ENCODE measurements around the gene DYSF.

Gene DYSF

GRCh38 chr2:71500426-71501079, 47.2 kb downstream of the DYSF start:
- no peak for DNase-seq (ENCODE audit: low read depth in 1 of 2, low spot score in 1 of 2)

DNA sequence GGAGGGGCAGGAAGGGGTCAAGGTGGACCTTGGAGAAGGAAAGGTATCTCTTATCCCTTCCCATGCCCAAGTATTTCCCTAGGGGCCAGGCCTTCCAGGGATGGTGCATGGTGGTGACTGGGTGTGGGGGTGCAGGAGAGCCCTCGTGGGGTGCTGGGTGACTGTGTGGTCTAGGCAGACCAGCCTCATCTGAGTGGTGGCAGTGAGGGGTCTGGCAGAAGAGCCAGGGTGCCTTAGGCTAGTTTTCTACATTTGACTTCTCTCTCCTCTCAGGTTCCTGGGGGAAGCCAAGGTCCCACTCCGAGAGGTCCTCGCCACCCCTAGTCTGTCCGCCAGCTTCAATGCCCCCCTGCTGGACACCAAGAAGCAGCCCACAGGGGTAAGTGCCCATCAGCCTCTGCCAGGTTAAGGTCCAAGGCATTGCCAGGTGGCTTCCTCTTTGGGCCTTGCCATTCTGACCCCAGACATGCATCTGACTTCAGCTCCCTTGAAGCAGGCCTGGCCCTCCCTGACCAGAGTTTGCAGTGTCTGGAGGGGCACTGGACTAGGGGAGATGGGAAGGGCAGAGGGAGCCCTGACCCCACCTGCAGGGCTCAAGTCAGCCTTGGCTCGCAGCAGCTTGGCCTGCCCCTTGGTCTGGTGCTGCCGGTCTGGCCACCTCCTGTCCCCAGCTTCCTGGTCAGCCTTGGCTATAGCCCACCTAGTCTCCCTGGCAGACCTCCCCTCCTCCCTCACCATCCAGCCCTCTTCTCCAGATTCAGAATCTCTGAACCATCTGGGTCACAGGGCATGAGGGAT, 49.8 kb downstream of the DYSF start:
- no peak for DNase-seq (ENCODE audit: low read depth in 1 of 2, low spot score in 1 of 2)

DNA sequence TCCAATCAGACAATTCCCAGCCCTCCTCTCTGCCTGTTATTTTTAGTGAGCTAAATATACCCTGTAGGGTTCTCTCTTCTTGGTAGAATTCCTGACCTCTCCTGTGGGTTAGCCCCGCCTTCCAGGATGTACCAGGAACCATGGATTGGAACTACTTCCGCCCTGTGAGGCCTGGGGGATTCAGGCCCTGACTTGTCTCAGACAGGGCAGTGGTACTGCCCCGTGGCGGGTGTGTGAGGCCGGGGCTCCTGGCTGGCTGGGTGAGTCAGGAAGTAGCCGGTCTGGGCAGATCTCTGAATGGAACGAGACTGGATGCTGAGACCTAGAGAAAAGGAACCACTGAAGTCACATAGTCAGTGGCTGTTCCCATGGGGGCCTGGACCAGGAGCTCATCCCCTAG, 50.5 kb downstream of the DYSF start:
- DNase-seq (ENCODE audit: low read depth in 1 of 2, low spot score in 1 of 2): no peak

DNA sequence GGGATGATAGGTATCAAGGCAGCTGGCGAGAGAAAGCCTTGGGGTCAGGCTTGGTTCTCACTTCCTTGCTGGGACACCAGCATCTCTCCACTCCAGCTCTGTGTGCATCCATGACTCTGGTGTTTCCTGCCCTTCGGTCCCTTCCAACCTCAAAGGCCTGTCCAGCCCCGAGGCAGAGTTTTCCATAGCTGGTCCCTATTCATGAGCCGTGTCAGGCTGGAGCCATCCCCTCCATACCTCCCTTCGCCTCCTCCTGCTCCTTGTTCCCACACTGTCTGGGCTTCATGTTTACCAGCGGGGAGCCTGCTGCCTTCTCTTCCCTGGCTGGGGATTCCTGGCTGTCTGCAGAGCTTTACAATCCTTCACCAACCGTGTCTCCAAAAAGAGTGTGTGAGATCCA, 51.2 kb downstream of the DYSF start:
- no peak for DNase-seq (ENCODE audit: low read depth in 1 of 2, low spot score in 1 of 2)

GRCh38 chr2:71505086-71505769, 51.9 kb downstream of the DYSF start:
- no peak for DNase-seq (ENCODE audit: low read depth in 1 of 2, low spot score in 1 of 2)

GRCh38 chr2:71505770-71506140, 52.4 kb downstream of the DYSF start:
- DNase-seq (ENCODE audit: low read depth in 1 of 2, low spot score in 1 of 2): no peak

GRCh38 chr2:71506222-71507153, 53.1 kb downstream of the DYSF start:
- DNase-seq (ENCODE audit: low read depth in 1 of 2, low spot score in 1 of 2): no peak

- no peak for DNase-seq (ENCODE audit: low read depth in 1 of 2, low spot score in 1 of 2)
These were observed 54.1 kb downstream of the DYSF start for GRCh38 chr2:71507476-71507875.

- peak; percentile 36 to 67 for DNase-seq (ENCODE audit: low read depth in 1 of 2, low spot score in 1 of 2)
These were observed 56.9 kb downstream of the DYSF start for GRCh38 chr2:71510196-71510807.

GRCh38 chr2:71510938-71511337, 57.6 kb downstream of the DYSF start:
- DNase-seq (ENCODE audit: low read depth in 1 of 2, low spot score in 1 of 2): no peak

DNA sequence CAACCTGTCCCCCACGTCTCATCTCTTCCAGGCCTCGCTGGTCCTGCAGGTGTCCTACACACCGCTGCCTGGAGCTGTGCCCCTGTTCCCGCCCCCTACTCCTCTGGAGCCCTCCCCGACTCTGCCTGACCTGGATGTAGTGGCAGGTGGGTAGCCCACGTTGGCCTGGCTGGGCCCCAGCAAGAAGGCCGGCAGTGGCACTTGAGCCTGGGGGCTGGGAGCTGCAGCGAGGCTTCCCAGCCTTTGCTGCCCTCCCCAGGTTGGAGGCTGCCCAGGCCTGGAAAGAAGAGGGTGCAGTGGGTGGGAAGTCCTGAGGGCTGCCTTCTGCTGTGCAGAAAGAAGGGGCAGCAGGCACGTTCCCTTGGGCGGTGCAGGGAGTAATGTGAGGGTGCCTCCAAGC, 58.4 kb downstream of the DYSF start:
- no peak for DNase-seq (ENCODE audit: low read depth in 1 of 2, low spot score in 1 of 2)

DNA sequence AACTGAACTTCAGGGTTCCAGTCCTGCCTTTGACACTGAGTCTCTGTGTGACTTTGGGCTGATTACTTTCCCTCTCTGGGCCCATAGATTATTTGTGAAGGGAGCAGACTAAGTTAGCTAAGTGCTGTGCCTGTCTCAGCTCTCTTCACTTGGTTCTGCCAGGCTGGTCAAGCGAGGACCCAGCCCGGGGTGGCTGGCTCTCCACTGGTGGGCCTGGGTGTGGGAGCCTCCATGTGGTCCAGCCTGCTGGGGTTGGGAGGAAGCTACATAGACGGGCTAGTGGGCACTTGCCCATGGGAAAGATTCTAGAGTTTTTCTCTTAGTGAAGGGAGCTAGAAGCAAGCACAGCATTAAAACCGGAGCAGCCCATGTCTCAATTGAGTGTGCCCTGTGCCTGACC, 59.0 kb downstream of the DYSF start:
- DNase-seq (ENCODE audit: low read depth in 1 of 2, low spot score in 1 of 2): no peak

DNA sequence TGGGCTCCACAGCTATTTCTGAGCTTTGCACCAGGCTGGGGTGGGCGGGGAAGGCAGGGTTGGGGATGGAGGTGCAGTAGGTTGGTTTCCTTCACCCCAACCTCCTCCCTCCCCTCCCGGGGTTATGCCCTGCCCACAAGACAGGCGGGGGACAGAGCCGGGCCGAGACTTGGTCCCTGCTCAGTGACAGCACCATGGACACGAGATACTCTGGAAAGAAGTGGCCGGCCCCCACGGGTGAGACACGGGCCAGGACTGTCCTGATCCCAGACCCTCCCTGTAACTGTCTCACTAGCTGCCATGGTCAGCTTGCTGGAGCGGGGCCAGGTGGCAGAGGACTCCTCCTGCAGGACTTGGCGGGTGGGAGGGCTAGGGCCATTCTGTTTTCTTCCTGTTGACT, 59.7 kb downstream of the DYSF start:
- no peak for DNase-seq (ENCODE audit: low read depth in 1 of 2, low spot score in 1 of 2)

DNA sequence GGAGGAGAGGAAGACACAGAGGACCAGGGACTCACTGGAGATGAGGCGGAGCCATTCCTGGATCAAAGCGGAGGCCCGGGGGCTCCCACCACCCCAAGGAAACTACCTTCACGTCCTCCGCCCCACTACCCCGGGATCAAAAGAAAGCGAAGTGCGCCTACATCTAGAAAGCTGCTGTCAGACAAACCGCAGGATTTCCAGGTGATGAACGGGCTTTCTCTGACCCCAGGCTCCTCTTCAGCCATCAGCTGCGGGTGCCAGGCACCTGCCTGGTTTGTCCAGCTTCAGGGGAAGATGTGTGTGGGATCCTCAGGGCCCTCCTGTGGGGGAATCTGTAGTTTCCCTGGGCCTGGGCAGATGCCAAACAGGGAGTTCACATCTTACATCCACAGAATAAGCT, 60.4 kb downstream of the DYSF start:
- DNase-seq (ENCODE audit: low read depth in 1 of 2, low spot score in 1 of 2): no peak

GRCh38 chr2:71516253-71516888, 63.0 kb downstream of the DYSF start:
- DNase-seq (ENCODE audit: low read depth in 1 of 2, low spot score in 1 of 2): no peak

DNA sequence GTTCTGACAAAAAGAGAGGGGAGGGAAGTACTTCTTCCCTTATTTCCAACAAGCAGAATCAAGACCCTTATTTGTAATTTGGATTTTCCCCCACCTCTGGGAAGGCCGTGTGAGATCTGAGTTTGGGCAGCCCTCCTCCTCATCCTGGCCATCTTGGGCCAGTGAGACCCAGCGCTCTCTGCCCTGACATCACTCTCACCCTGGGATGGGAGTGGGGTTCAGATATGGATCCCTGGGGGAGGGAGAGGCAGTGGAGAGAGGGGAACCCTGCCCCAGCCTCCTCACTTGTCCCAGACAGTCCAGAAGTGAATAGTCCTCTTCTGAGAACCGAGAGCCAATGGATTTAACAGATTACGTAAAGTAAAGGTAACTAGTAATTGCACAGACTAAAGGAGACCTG, 64.5 kb downstream of the DYSF start:
- no peak for DNase-seq (ENCODE audit: low read depth in 1 of 2, low spot score in 1 of 2)

- no peak for DNase-seq (ENCODE audit: low read depth in 1 of 2, low spot score in 1 of 2)
These were observed 68.1 kb downstream of the DYSF start for GRCh38 chr2:71521436-71521950.

GRCh38 chr2:71524476-71524875, 71.1 kb downstream of the DYSF start:
- DNase-seq (ENCODE audit: low read depth in 1 of 2, low spot score in 1 of 2): no peak

DNA sequence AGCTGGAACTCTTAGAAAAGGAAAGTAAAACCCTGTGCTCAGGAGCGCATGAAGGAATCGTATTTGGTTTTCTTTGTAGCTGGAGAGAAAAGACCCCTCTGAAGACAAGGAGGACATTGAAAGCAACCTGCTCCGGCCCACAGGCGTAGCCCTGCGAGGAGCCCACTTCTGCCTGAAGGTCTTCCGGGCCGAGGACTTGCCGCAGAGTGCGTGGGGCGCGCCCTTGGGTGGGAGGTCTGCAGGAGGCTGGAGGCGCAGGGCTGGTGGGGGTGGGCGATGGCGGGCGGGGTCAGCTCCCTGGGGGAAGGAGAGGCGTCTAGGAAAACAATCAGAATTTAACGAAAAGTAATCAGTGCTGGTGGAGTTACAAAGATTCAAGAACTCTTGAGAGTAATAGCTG, 72.8 kb downstream of the DYSF start:
- DNase-seq (ENCODE audit: low read depth in 1 of 2, low spot score in 1 of 2): no peak

GRCh38 chr2:71526975-71527374, 73.6 kb downstream of the DYSF start:
- no peak for DNase-seq (ENCODE audit: low read depth in 1 of 2, low spot score in 1 of 2)
